GM23248 (cell line): ENCODE measurements around the gene MKS1. TPM values are rescaled to one million over a fixed set of nuclear protein-coding genes. Genes with fewer than 3 reads are reported as not detected.

Experiments
- DNase-seq: peaks from one replicate; pipeline ENCODE4 v3.0.0-alpha.2; 2015
- H2AFZ ChIP-seq: fragments of 200-600 bp; sonication (generic); 2 replicates; pipeline ENCODE4 v1.6.1; 2016; ENCODE audit warnings: antibody characterized with exemption
- H3F3A ChIP-seq: fragments of 200-600 bp; sonication (generic); 2 replicates; pipeline ENCODE4 v1.6.1; 2016; ENCODE audit warnings: mild to moderate bottlenecking, antibody characterized with exemption, mixed run types; ENCODE audit not compliant: insufficient read depth
- H3K27ac ChIP-seq: fragments of 200-600 bp; sonication (generic); 2 replicates; pipeline ENCODE4 v1.5.1; 2016; ENCODE audit warnings: mild to moderate bottlenecking
- H3K27me3 ChIP-seq: fragments of 200-600 bp; sonication (generic); replicated peaks from 2 replicates; pipeline ENCODE4 v1.6.1; 2016; ENCODE audit warnings: mild to moderate bottlenecking; ENCODE audit not compliant: insufficient read depth
- H3K36me3 ChIP-seq: fragments of 200-600 bp; sonication (generic); 2 replicates; pipeline ENCODE4 v1.6.1; 2016; ENCODE audit warnings: low read depth, mild to moderate bottlenecking
- H3K4me1 ChIP-seq: fragments of 200-600 bp; sonication (generic); 2 replicates; pipeline ENCODE4 v1.6.1; 2016; ENCODE audit warnings: mild to moderate bottlenecking; ENCODE audit not compliant: insufficient read depth
- H3K4me2 ChIP-seq: fragments of 200-600 bp; sonication (generic); one replicate; pipeline ENCODE4 v1.6.1; 2016; ENCODE audit warnings: mild to moderate bottlenecking; ENCODE audit not compliant: unreplicated experiment
- H3K4me3 ChIP-seq: fragments of 200-600 bp; sonication (generic); 2 replicates; pipeline ENCODE4 v1.5.1; 2016; ENCODE audit warnings: mild to moderate bottlenecking
- H3K79me2 ChIP-seq: fragments of 200-600 bp; sonication (generic); 2 replicates; pipeline ENCODE4 v1.6.1; 2016; ENCODE audit warnings: mild to moderate bottlenecking; ENCODE audit not compliant: insufficient read depth
- H3K9ac ChIP-seq: fragments of 200-600 bp; sonication (generic); 2 replicates; pipeline ENCODE4 v1.6.1; 2016; ENCODE audit warnings: mild to moderate bottlenecking
- H3K9me2 ChIP-seq: fragments of 200-600 bp; sonication (generic); 2 replicates; pipeline ENCODE4 v1.6.1; 2016; ENCODE audit warnings: mixed run types, mild to moderate bottlenecking, moderate library complexity; ENCODE audit not compliant: insufficient read depth
- H3K9me3 ChIP-seq: fragments of 200-600 bp; sonication (generic); one replicate; pipeline ENCODE4 v1.6.1; 2017; ENCODE audit warnings: low read depth
- H4K20me1 ChIP-seq: fragments of 200-600 bp; sonication (generic); 2 replicates; pipeline ENCODE4 v1.6.0; 2016; ENCODE audit not compliant: insufficient read depth
- EZH2 ChIP-seq: fragments of 200-600 bp; sonication (generic); IDR thresholded peaks from 2 replicates; pipeline ENCODE4 v1.6.1; 2018; ENCODE audit warnings: antibody characterized with exemption, mild to moderate bottlenecking; ENCODE audit not compliant: insufficient read depth, poor library complexity, severe bottlenecking
- EZH2phosphoT487 ChIP-seq: fragments of 200-600 bp; sonication (generic); IDR thresholded peaks from 2 replicates; pipeline ENCODE4 v1.6.1; 2018; ENCODE audit warnings: antibody characterized with exemption, moderate library complexity, mild to moderate bottlenecking, low read depth; ENCODE audit not compliant: insufficient read depth
- WGBS, 2 experiments: methylation state at CpG; one replicate each; pipeline ENCODE4 v1.1.6; 2015 to 2017; ENCODE audit warnings: low lambda C conversion rate in 2 of 2, low coverage in 1 of 2; ENCODE audit errors: missing lambda C conversion rate in 2 of 2; 5-methylcytosine and 5-hydroxymethylcytosine counted together
- in situ Hi-C: fragments of 300-500 bp; cut with MboI; formaldehyde crosslinking; loops from 2 replicates; pipeline ENCODE4 v1.15.0; 2020
- polyA plus RNA-seq: library from polyadenylated mRNA; unstranded; fragments of >200 nt; fragmentation: Nextera tagmentation; extraction: Ambion mirVana; gene quantifications from 2 replicates; pipeline ENCODE4 v1.2.1, GENCODE V29; 2016
- total RNA-seq: library from RNA; depleted of rRNA; stranded (reverse); fragments of >200 nt; shearing (Covaris generic); gene quantifications from 2 replicates; pipeline ENCODE4 v1.2.3, GENCODE V29; 2014; rRNA removed

MKS1 gene
- total RNA-seq, result 10.2 and 15.3 TPM in 2 replicates
- polyA plus RNA-seq, result 14.1 and 15.7 TPM in 2 replicates

GRCh38 chr17:58219007-58219788, at the start of gene MKS1:
Gene MKS1 (minus strand): TSS chr17:58219255. CDS start chr17:58219230, 25 bp downstream.
- Histone ChIP-seq H3K4me3 (peak within 1 kb of the TSS; percentile 86), H3K27ac (peak within 1 kb of the TSS; percentile 42), H3K9me3 (no peaks in the 10 kb centered on the region), H3K9me2 (no peaks in the 10 kb centered on the region), H3K79me2 (no peaks in the 10 kb centered on the region), H4K20me1 (no peaks in the 10 kb centered on the region), H3K9ac (peak within 1 kb of the TSS; percentile 84), H3K36me3 (no peaks in the 10 kb centered on the region), H3K27me3 (no peaks in the 10 kb centered on the region), H3K4me2 (peak within 1 kb of the TSS; percentile 96), H3K4me1 (peaks cover 12% of the 10 kb centered on the region), H3F3A (peaks cover 4% of the 10 kb centered on the region; the same call in 1 of the 2 replicates), H2AFZ (peak within 1 kb of the TSS; percentile 99)
- 2 to 3% methylated on average over 47 to 54 of the region's 56 CpGs for WGBS, 2 experiments
- no peak for TF ChIP-seq EZH2phosphoT487
- TF ChIP-seq EZH2, result no peak
- DNase-seq, result peak; percentile 97
- in situ Hi-C loops, result no loop called here

DNA sequence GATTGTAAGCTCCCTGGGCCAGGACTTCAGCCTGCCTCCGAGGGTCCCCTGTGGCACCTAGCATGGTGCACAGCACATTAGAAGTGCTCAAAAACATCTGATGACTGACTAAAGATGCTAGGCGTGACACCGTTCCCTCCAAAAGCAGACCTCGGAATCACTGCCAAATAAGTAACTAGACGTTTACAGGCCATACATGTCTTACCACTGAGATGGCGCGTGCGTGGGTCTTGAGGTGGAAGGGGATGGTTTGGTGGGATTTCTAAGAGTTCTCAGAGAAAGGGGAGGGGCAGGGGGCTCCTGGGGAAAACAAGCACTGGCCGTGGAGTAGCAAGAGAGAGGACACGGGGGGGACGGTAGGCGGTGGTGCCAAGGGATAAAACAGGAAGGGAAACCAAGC, 49.3 kb upstream of the MKS1 start:
- Histone ChIP-seq H3K4me3 (no peak overlapping the region), H4K20me1 (no peaks in the 10 kb centered on the region), H3K36me3 (no peaks in the 10 kb centered on the region), H3K27ac (no peak overlapping the region), H3K9me3 (no peaks in the 10 kb centered on the region), H3K4me2 (no peak overlapping the region), H3K4me1 (no peaks in the 10 kb centered on the region), H3F3A (no peaks in the 10 kb centered on the region), H3K9me2 (no peaks in the 10 kb centered on the region), H2AFZ (no peak overlapping the region), H3K27me3 (peaks cover 24% of the 10 kb centered on the region; the same call in 1 of the 2 replicates), H3K9ac (no peak overlapping the region), H3K79me2 (no peaks in the 10 kb centered on the region)
- WGBS, 2 experiments, result 60 to 64% methylated on average over 9 to 12 of the region's 12 CpGs
- TF ChIP-seq EZH2phosphoT487, result no peak
- no peak for TF ChIP-seq EZH2
- no peak for DNase-seq
- in situ Hi-C loops, result no loop called here

GRCh38 chr17:58267347-58268324, 48.6 kb upstream of the MKS1 start:
- no peaks in the 10 kb centered on the region for H3K79me2 ChIP-seq
- WGBS, 2 experiments, result 46% methylated on average over 22 of the region's 22 CpGs
- H3K9ac ChIP-seq, result no peak overlapping the region
- H3K36me3 ChIP-seq, result no peaks in the 10 kb centered on the region
- H3K9me2 ChIP-seq, result no peaks in the 10 kb centered on the region
- no peak overlapping the region for H3K4me2 ChIP-seq
- H3K9me3 ChIP-seq, result no peaks in the 10 kb centered on the region
- in situ Hi-C loops, result no loop called here
- no peak overlapping the region for H3K4me3 ChIP-seq
- no peak overlapping the region for H2AFZ ChIP-seq
- no peak overlapping the region for H3K27ac ChIP-seq
- H4K20me1 ChIP-seq, result no peaks in the 10 kb centered on the region
- no peaks in the 10 kb centered on the region for H3F3A ChIP-seq
- no peaks in the 10 kb centered on the region for H3K4me1 ChIP-seq
- TF ChIP-seq EZH2, result no peak
- TF ChIP-seq EZH2phosphoT487, result no peak
- DNase-seq, result no peak
- peaks cover 31% of the 10 kb centered on the region; the same call in 1 of the 2 replicates for H3K27me3 ChIP-seq
